Measurements from ENCODE around the gene CAMK1D.

The CAMK1D gene

GRCh38 chr10:12476656-12477055 is 127.3 kb downstream of the CAMK1D start:
- TF ChIP-seq, protein P1, sequence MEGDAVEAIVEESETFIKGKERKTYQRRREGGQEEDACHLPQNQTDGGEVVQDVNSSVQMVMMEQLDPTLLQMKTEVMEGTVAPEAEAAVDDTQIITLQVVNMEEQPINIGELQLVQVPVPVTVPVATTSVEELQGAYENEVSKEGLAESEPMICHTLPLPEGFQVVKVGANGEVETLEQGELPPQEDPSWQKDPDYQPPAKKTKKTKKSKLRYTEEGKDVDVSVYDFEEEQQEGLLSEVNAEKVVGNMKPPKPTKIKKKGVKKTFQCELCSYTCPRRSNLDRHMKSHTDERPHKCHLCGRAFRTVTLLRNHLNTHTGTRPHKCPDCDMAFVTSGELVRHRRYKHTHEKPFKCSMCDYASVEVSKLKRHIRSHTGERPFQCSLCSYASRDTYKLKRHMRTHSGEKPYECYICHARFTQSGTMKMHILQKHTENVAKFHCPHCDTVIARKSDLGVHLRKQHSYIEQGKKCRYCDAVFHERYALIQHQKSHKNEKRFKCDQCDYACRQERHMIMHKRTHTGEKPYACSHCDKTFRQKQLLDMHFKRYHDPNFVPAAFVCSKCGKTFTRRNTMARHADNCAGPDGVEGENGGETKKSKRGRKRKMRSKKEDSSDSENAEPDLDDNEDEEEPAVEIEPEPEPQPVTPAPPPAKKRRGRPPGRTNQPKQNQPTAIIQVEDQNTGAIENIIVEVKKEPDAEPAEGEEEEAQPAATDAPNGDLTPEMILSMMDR (conservative IDR thresholded peaks at IDR 0.05): no peak
- no peak overlapping the region for H3K27ac ChIP-seq

- H3K27ac ChIP-seq: no peak overlapping the region
- TF ChIP-seq, protein P1 (conservative IDR thresholded peaks at IDR 0.05): no peak
Measured at GRCh38 chr10:12479437-12479844, 130.1 kb downstream of the CAMK1D start.

DNA sequence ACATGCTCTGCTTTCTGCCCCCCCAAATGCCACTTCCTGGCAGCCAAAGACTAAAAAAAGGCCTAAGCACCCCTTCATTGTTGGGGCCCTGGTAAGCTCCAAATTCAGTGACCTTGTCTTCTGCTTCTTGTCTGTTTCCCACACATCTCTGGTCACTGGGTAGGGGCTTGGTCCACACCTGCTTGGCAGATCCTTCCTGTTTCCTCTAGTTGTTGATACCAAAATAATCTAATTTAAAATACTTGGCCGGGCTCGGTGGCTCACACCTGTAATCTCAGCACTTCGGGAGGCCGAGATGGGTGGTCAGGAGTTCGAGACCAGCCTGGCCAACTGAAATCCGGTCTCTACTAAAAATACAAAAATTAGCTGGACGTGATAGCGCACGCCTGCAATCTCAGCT is 130.6 kb downstream of the CAMK1D start:
- TF ChIP-seq, protein P1 (conservative IDR thresholded peaks at IDR 0.05): no peak
- H3K27ac ChIP-seq: no peak overlapping the region

- TF ChIP-seq, protein P1 (conservative IDR thresholded peaks at IDR 0.05): no peak
- no peak overlapping the region for H3K27ac ChIP-seq
Measured at GRCh38 chr10:12480440-12480839, 131.1 kb downstream of the CAMK1D start.

DNA sequence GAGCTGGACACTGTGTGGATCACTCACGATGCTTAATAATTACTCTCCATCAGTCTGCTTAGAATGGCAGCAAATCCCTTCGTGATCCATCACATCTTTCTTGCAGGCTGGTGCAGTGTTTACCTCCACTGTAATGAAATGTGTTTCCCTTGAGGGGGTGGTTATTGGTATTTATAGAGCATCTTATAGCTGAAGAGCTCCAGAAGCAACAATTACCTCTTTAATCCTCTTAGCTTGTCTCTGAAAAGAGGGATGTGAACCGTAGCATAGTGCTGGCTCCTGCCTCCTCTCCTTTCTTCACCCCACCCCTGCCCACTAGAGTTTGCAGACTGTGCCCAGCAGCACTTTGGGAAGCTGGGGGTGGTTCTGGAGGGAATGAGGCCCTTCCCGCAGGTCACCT is 132.6 kb downstream of the CAMK1D start:
- no peak overlapping the region for H3K27ac ChIP-seq
- TF ChIP-seq, protein P1 (conservative IDR thresholded peaks at IDR 0.05): no peak

- H3K27ac ChIP-seq: no peak overlapping the region
- TF ChIP-seq, protein P1 (conservative IDR thresholded peaks at IDR 0.05): no peak
Measured at GRCh38 chr10:12482587-12482986, 133.2 kb downstream of the CAMK1D start.

- TF ChIP-seq, protein P1 (conservative IDR thresholded peaks at IDR 0.05): no peak
- H3K27ac ChIP-seq: no peak overlapping the region
Measured at GRCh38 chr10:12484002-12484918, 134.9 kb downstream of the CAMK1D start.

All from VCaP (cell line).